ACC112 (cell line): ENCODE measurements around the gene STK32B.

Experiments used
- H2AFZ ChIP-seq: fragments of 200-600 bp; sonication (generic); one replicate; pipeline ENCODE4 v1.6.0; 2017; ENCODE audit warnings: antibody characterized with exemption, low read length; ENCODE audit not compliant: unreplicated experiment
- H3K27ac ChIP-seq: fragments of 200-600 bp; sonication (generic); 2 replicates; pipeline ENCODE4 v1.5.1; 2014; ENCODE audit warnings: low read depth, mild to moderate bottlenecking, antibody characterized with exemption, low read length, moderate library complexity
- H3K27me3 ChIP-seq: fragments of 200-600 bp; sonication (generic); 2 replicates; pipeline ENCODE4 v1.6.1; 2014; ENCODE audit warnings: mild to moderate bottlenecking, antibody characterized with exemption, low read length, moderate library complexity, mixed read lengths; ENCODE audit not compliant: insufficient read depth
- H3K36me3 ChIP-seq: fragments of 200-600 bp; sonication (generic); 2 replicates; pipeline ENCODE4 v1.6.1; 2016; ENCODE audit warnings: mild to moderate bottlenecking, antibody characterized with exemption, low read length, moderate library complexity, mixed read lengths; ENCODE audit not compliant: insufficient read depth
- H3K4me1 ChIP-seq: fragments of 200-600 bp; sonication (generic); one replicate; pipeline ENCODE4 v1.6.1; 2016; ENCODE audit warnings: low read length, mixed read lengths; ENCODE audit not compliant: insufficient read depth, unreplicated experiment, control insufficient read depth
- H3K4me3 ChIP-seq: fragments of 200-600 bp; sonication (generic); 2 replicates; pipeline ENCODE4 v1.5.1; 2014; ENCODE audit warnings: mild to moderate bottlenecking, low read depth, low read length
- H3K79me2 ChIP-seq: fragments of 200-600 bp; sonication (generic); one replicate; pipeline ENCODE4 v1.6.0; 2016; ENCODE audit warnings: low read length; ENCODE audit not compliant: control insufficient read depth, unreplicated experiment, insufficient read depth

STK32B gene

GRCh38 chr4:5370286-5370685 lies 319.0 kb downstream of the STK32B start:
- H3K79me2 ChIP-seq = no peaks in the 10 kb centered on the region
- no peak overlapping the region for H2AFZ ChIP-seq
- H3K4me1 ChIP-seq = peaks cover 25% of the 10 kb centered on the region
- H3K27ac ChIP-seq = peak overlapping the region; percentile 29; the same call in 1 of the 2 replicates
- no peak overlapping the region for H3K4me3 ChIP-seq
- no peaks in the 10 kb centered on the region for H3K36me3 ChIP-seq
- no peaks in the 10 kb centered on the region for H3K27me3 ChIP-seq

- Histone ChIP-seq H3K27ac (peak overlapping the region; percentile 85), H3K4me3 (no peak overlapping the region), H3K27me3 (no peaks in the 10 kb centered on the region), H3K36me3 (no peaks in the 10 kb centered on the region), H3K4me1 (peaks cover 13% of the 10 kb centered on the region), H2AFZ (no peak overlapping the region), H3K79me2 (no peaks in the 10 kb centered on the region)
Measured at GRCh38 chr4:5371415-5372190, 320.3 kb downstream of the STK32B start.

- no peaks in the 10 kb centered on the region for H3K27me3 ChIP-seq
- peak overlapping the region; percentile 85; the same call in 1 of the 2 replicates for H3K27ac ChIP-seq
- H3K36me3 ChIP-seq = no peaks in the 10 kb centered on the region
- H3K79me2 ChIP-seq = no peaks in the 10 kb centered on the region
- no peak overlapping the region for H2AFZ ChIP-seq
- H3K4me1 ChIP-seq = peaks cover 7% of the 10 kb centered on the region
- no peak overlapping the region for H3K4me3 ChIP-seq
Measured at GRCh38 chr4:5372198-5372597, 320.9 kb downstream of the STK32B start.

- no peak overlapping the region for H2AFZ ChIP-seq
- H3K27me3 ChIP-seq = no peaks in the 10 kb centered on the region
- H3K4me3 ChIP-seq = no peak overlapping the region
- H3K4me1 ChIP-seq = peaks cover 7% of the 10 kb centered on the region
- no peaks in the 10 kb centered on the region for H3K79me2 ChIP-seq
- no peaks in the 10 kb centered on the region for H3K36me3 ChIP-seq
- no peak overlapping the region for H3K27ac ChIP-seq
Measured at GRCh38 chr4:5373327-5373726, 322.0 kb downstream of the STK32B start.

GRCh38 chr4:5374592-5374991 lies 323.3 kb downstream of the STK32B start:
- H3K4me3 ChIP-seq = no peak overlapping the region
- no peaks in the 10 kb centered on the region for H3K27me3 ChIP-seq
- no peaks in the 10 kb centered on the region for H3K79me2 ChIP-seq
- no peak overlapping the region for H3K27ac ChIP-seq
- no peaks in the 10 kb centered on the region for H3K36me3 ChIP-seq
- H2AFZ ChIP-seq = no peak overlapping the region
- H3K4me1 ChIP-seq = peaks cover 7% of the 10 kb centered on the region

GRCh38 chr4:5374994-5375393 lies 323.7 kb downstream of the STK32B start:
- Histone ChIP-seq H2AFZ (no peak overlapping the region), H3K79me2 (no peaks in the 10 kb centered on the region), H3K27me3 (no peaks in the 10 kb centered on the region), H3K4me3 (no peak overlapping the region), H3K27ac (no peak overlapping the region), H3K36me3 (no peaks in the 10 kb centered on the region), H3K4me1 (peaks cover 7% of the 10 kb centered on the region)

- Histone ChIP-seq H3K27ac (no peak overlapping the region), H2AFZ (no peak overlapping the region), H3K4me3 (no peak overlapping the region), H3K36me3 (no peaks in the 10 kb centered on the region), H3K4me1 (peaks cover 7% of the 10 kb centered on the region), H3K27me3 (no peaks in the 10 kb centered on the region), H3K79me2 (no peaks in the 10 kb centered on the region)
Measured at GRCh38 chr4:5376015-5376414, 324.7 kb downstream of the STK32B start.

GRCh38 chr4:5378002-5378401 lies 326.7 kb downstream of the STK32B start:
- H2AFZ ChIP-seq = no peak overlapping the region
- H3K27me3 ChIP-seq = no peaks in the 10 kb centered on the region
- peaks cover 18% of the 10 kb centered on the region for H3K4me1 ChIP-seq
- no peak overlapping the region for H3K27ac ChIP-seq
- H3K79me2 ChIP-seq = no peaks in the 10 kb centered on the region
- H3K4me3 ChIP-seq = no peak overlapping the region
- no peaks in the 10 kb centered on the region for H3K36me3 ChIP-seq

- H3K4me1 ChIP-seq = peaks cover 23% of the 10 kb centered on the region
- H3K79me2 ChIP-seq = no peaks in the 10 kb centered on the region
- no peak overlapping the region for H3K4me3 ChIP-seq
- no peak overlapping the region for H2AFZ ChIP-seq
- no peaks in the 10 kb centered on the region for H3K27me3 ChIP-seq
- no peak overlapping the region for H3K27ac ChIP-seq
- no peaks in the 10 kb centered on the region for H3K36me3 ChIP-seq
Measured at GRCh38 chr4:5379895-5380294, 328.6 kb downstream of the STK32B start.

- Histone ChIP-seq H3K4me1 (peaks cover 23% of the 10 kb centered on the region), H3K36me3 (no peaks in the 10 kb centered on the region), H3K4me3 (no peak overlapping the region), H3K27ac (peak overlapping the region; percentile 79), H2AFZ (no peak overlapping the region), H3K27me3 (no peaks in the 10 kb centered on the region), H3K79me2 (no peaks in the 10 kb centered on the region)
Measured at GRCh38 chr4:5381961-5382441, 330.7 kb downstream of the STK32B start.
